Measurements from ENCODE around the gene TPK1.

- no peak for TF ChIP-seq GATA2 (IDR thresholded peaks at IDR 0.05; ENCODE audit: low read depth, low read length)
- no peak for TF ChIP-seq GATA3 (IDR thresholded peaks at IDR 0.05; ENCODE audit: low read depth, low read length)
Observed at GRCh38 chr7:144524271-144524670, 311.6 kb downstream of the TPK1 start.
